ENCODE measurements around the gene AKAP6. TPM values are rescaled to one million over a fixed set of nuclear protein-coding genes. Genes with fewer than 3 reads are reported as not detected.
A peak's percentile ranks its signal among the peaks of the same experiment; 100 is the strongest.

AKAP6 gene
- total RNA-seq, 1 experiment from 2014 or later: 2.3 TPM

DNA sequence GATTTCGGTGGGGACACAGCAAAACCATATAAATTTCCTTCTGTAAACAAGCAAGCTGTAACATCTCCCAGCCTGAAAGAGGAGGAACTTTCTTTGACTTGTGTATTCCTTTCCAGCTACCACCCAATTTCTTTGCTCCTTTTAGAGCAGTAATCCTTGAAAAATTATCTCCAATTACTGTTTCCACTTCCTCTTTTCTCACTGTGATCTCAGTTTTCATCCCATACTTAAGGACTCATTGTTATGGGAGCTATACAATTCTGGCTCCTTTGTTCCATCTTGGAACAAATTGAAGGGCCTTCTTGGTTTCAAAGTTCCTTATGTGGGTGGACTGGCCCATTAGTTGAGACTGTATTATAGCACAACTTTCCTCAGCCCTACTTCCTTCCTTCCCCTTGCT lies 152.6 kb downstream of the AKAP6 start:
- H3K9ac ChIP-seq (ENCODE audit: low read length): no peak overlapping the region
- no peak for DNase-seq
- H3K4me2 ChIP-seq (ENCODE audit: low read depth, low read length, poor library complexity, severe bottlenecking): no peak overlapping the region
- H3K79me2 ChIP-seq (ENCODE audit: low read length): no peaks in the 10 kb centered on the region
- H3K27me3 ChIP-seq (ENCODE audit: low read length): no peaks in the 10 kb centered on the region
- H4K20me1 ChIP-seq (ENCODE audit: insufficient read depth, low read depth, low read length): no peaks in the 10 kb centered on the region
- H3K4me3 ChIP-seq (ENCODE audit: low read length): no peak overlapping the region
- no peaks in the 10 kb centered on the region for H3K9me3 ChIP-seq (ENCODE audit: low read length)
- no peaks in the 10 kb centered on the region for H3K9me2 ChIP-seq (replicated peaks; ENCODE audit: insufficient read depth, low read length)
- H3K27ac ChIP-seq (ENCODE audit: low read length): no peak overlapping the region
- H3K36me3 ChIP-seq (ENCODE audit: insufficient read depth, low read length): no peaks in the 10 kb centered on the region
- no peak overlapping the region for H2AFZ ChIP-seq (ENCODE audit: low read length)
- H3K4me1 ChIP-seq (ENCODE audit: low read length): no peaks in the 10 kb centered on the region

DNA sequence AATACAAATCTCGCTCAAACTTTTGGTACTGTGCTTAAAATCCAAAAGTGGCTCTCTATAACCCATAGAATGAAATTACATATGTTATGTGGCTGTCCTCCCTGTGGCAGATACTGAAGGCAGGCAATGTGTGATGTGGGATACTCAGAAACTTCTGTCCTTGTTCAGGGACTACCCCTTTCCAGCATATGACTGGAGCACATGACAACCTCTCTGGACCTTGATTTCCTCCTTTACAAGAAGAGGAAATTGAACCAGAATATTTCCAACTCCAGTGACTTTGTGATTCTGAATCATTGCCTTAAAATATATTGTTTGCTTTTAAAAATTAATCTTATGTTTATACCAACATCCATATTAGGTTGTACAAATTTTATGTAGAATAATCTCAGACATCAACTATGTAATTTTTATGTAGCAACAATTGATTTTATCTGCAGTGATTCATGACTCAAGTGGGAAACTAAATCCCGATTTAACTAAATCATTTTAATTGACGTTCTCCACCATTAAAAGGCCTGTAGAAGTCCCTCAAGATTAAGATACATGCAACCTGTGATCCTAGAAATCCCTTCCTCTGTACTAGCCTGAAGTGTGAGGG lies 162.4 kb downstream of the AKAP6 start:
- Histone ChIP-seq H4K20me1 (ENCODE audit: insufficient read depth, low read depth, low read length) (no peaks in the 10 kb centered on the region), H3K9me2 (replicated peaks; ENCODE audit: insufficient read depth, low read length) (no peaks in the 10 kb centered on the region), H3K4me1 (ENCODE audit: low read length) (no peaks in the 10 kb centered on the region), H2AFZ (ENCODE audit: low read length) (no peak overlapping the region), H3K4me2 (ENCODE audit: low read depth, low read length, poor library complexity, severe bottlenecking) (no peak overlapping the region), H3K9me3 (ENCODE audit: low read length) (no peaks in the 10 kb centered on the region), H3K36me3 (ENCODE audit: insufficient read depth, low read length) (no peaks in the 10 kb centered on the region), H3K4me3 (ENCODE audit: low read length) (no peak overlapping the region), H3K27me3 (ENCODE audit: low read length) (no peaks in the 10 kb centered on the region), H3K9ac (ENCODE audit: low read length) (no peak overlapping the region), H3K27ac (ENCODE audit: low read length) (no peak overlapping the region), H3K79me2 (ENCODE audit: low read length) (no peaks in the 10 kb centered on the region)
- no peak for DNase-seq

DNA sequence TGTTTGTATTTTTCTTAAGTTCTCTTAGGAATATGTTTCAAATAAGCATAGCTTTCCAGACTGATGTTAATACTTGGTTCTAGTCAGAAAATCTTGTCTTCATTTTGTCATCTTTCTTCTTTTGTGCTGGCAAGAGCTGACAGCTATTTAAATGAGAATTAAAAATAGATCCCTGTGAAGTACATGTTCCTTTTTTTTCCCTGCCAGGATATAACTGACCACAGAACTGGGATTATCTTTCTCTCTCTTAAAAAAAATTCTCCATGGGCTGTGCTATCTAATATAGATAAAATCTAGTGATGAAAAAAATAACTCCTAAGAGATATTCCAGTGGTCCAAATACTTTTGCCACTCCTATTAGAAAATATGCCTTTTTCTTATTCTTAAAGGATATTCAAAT lies 163.4 kb downstream of the AKAP6 start:
- no peak overlapping the region for H3K27ac ChIP-seq (ENCODE audit: low read length)
- no peaks in the 10 kb centered on the region for H4K20me1 ChIP-seq (ENCODE audit: insufficient read depth, low read depth, low read length)
- no peaks in the 10 kb centered on the region for H3K79me2 ChIP-seq (ENCODE audit: low read length)
- no peak for DNase-seq
- H3K9ac ChIP-seq (ENCODE audit: low read length): no peak overlapping the region
- no peaks in the 10 kb centered on the region for H3K4me1 ChIP-seq (ENCODE audit: low read length)
- no peaks in the 10 kb centered on the region for H3K27me3 ChIP-seq (ENCODE audit: low read length)
- H3K4me2 ChIP-seq (ENCODE audit: low read depth, low read length, poor library complexity, severe bottlenecking): no peak overlapping the region
- H3K9me3 ChIP-seq (ENCODE audit: low read length): no peaks in the 10 kb centered on the region
- no peak overlapping the region for H3K4me3 ChIP-seq (ENCODE audit: low read length)
- no peaks in the 10 kb centered on the region for H3K36me3 ChIP-seq (ENCODE audit: insufficient read depth, low read length)
- no peaks in the 10 kb centered on the region for H3K9me2 ChIP-seq (replicated peaks; ENCODE audit: insufficient read depth, low read length)
- no peak overlapping the region for H2AFZ ChIP-seq (ENCODE audit: low read length)

DNA sequence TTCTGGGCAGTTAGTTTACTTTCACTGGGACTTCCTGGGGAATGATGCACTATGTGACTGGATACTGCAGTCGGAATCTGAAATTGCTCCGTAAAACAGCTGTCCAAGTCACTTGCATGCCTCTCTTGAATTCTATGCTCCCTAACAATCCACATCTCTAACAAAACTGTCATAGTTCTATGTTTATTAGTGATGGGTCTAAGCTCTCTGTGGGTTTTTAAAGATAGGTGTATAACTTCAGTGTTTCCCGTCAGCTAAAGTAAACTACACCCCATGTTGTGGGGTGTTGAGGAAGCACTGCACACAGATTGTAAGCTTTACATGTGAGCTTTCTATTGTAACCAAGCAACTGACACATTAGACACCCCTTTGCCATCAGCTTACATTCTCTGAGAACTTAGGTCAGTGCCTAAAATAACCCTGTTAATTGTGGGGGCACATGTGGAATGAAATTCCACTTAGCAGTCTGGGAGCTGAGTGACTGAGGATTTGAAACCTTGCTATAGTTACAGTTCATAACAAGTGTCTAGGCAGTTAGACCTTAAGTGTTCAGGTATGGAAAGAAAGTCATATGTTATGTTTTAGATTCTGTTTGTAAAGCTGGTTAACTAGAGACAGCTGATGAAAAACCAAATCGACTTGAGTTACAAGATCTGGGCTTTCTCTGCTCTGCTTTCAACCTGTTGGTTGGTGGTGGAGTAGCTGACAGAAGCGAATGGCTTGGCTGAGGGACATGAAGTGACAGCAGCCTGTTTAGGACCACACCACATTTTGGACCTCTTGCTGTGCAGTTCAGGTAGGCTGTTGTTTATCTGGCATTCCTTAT lies 165.7 kb downstream of the AKAP6 start:
- H3K9me2 ChIP-seq (replicated peaks; ENCODE audit: insufficient read depth, low read length): no peaks in the 10 kb centered on the region
- H3K27me3 ChIP-seq (ENCODE audit: low read length): no peaks in the 10 kb centered on the region
- no peaks in the 10 kb centered on the region for H3K4me1 ChIP-seq (ENCODE audit: low read length)

DNA sequence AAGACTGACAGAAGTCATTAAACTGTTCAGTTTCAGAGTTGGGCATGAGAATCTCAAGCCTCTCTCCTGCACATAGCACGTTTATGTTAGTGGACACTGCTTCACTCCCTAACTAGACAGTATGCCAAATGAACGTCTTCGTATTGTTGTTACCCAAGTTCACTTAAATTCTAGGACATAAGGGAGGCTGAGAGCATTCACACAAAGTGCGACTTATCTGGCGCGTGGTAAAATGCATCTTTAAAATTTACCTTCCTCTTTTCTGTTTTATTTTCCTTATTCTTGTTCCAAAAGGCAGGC lies 166.3 kb downstream of the AKAP6 start:
- no peak overlapping the region for H3K27ac ChIP-seq (ENCODE audit: low read length)
- no peak overlapping the region for H2AFZ ChIP-seq (ENCODE audit: low read length)
- no peaks in the 10 kb centered on the region for H3K9me3 ChIP-seq (ENCODE audit: low read length)
- no peak overlapping the region for H3K4me2 ChIP-seq (ENCODE audit: low read depth, low read length, poor library complexity, severe bottlenecking)
- H4K20me1 ChIP-seq (ENCODE audit: insufficient read depth, low read depth, low read length): no peaks in the 10 kb centered on the region
- H3K9me2 ChIP-seq (replicated peaks; ENCODE audit: insufficient read depth, low read length): no peaks in the 10 kb centered on the region
- no peaks in the 10 kb centered on the region for H3K27me3 ChIP-seq (ENCODE audit: low read length)
- H3K36me3 ChIP-seq (ENCODE audit: insufficient read depth, low read length): no peaks in the 10 kb centered on the region
- no peak for DNase-seq
- H3K79me2 ChIP-seq (ENCODE audit: low read length): no peaks in the 10 kb centered on the region
- no peaks in the 10 kb centered on the region for H3K4me1 ChIP-seq (ENCODE audit: low read length)
- no peak overlapping the region for H3K4me3 ChIP-seq (ENCODE audit: low read length)
- H3K9ac ChIP-seq (ENCODE audit: low read length): no peak overlapping the region

More for the DNA sequence above, 165.7 kb downstream of the AKAP6 start:
- Histone ChIP-seq H2AFZ (ENCODE audit: low read length) (no peak overlapping the region), H3K4me2 (ENCODE audit: low read depth, low read length, poor library complexity, severe bottlenecking) (no peak overlapping the region), H3K9ac (ENCODE audit: low read length) (no peak overlapping the region), H3K9me3 (ENCODE audit: low read length) (no peaks in the 10 kb centered on the region), H3K27ac (ENCODE audit: low read length) (no peak overlapping the region), H3K36me3 (ENCODE audit: insufficient read depth, low read length) (no peaks in the 10 kb centered on the region), H4K20me1 (ENCODE audit: insufficient read depth, low read depth, low read length) (no peaks in the 10 kb centered on the region), H3K4me3 (ENCODE audit: low read length) (no peak overlapping the region), H3K79me2 (ENCODE audit: low read length) (no peaks in the 10 kb centered on the region)
- DNase-seq: no peak

DNA sequence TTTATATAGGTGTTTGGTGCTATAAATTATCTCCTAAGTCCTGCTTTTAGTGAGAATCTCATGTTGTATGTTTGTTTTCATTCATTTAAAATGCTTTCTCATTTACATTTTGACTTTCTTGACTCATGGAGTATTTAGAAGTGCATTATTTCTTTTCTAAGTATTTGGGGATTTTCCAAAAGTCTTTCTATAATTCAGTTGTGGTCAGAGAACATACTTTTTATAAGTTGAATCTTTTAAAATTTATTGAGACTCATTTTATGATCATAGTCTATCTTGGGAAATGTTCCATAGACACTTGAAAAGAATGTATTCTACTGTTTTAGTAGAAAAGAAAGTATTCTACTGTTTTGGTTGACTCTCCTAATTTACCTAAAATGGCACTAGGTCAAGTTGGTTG lies 168.2 kb downstream of the AKAP6 start:
- Histone ChIP-seq H3K36me3 (ENCODE audit: insufficient read depth, low read length) (no peaks in the 10 kb centered on the region), H2AFZ (ENCODE audit: low read length) (no peak overlapping the region), H3K4me1 (ENCODE audit: low read length) (no peaks in the 10 kb centered on the region), H3K9me3 (ENCODE audit: low read length) (no peaks in the 10 kb centered on the region), H3K79me2 (ENCODE audit: low read length) (no peaks in the 10 kb centered on the region), H3K9me2 (replicated peaks; ENCODE audit: insufficient read depth, low read length) (no peaks in the 10 kb centered on the region), H3K4me2 (ENCODE audit: low read depth, low read length, poor library complexity, severe bottlenecking) (no peak overlapping the region), H3K9ac (ENCODE audit: low read length) (no peak overlapping the region), H4K20me1 (ENCODE audit: insufficient read depth, low read depth, low read length) (no peaks in the 10 kb centered on the region), H3K27ac (ENCODE audit: low read length) (no peak overlapping the region), H3K4me3 (ENCODE audit: low read length) (no peak overlapping the region), H3K27me3 (ENCODE audit: low read length) (no peaks in the 10 kb centered on the region)
- DNase-seq: no peak

DNA sequence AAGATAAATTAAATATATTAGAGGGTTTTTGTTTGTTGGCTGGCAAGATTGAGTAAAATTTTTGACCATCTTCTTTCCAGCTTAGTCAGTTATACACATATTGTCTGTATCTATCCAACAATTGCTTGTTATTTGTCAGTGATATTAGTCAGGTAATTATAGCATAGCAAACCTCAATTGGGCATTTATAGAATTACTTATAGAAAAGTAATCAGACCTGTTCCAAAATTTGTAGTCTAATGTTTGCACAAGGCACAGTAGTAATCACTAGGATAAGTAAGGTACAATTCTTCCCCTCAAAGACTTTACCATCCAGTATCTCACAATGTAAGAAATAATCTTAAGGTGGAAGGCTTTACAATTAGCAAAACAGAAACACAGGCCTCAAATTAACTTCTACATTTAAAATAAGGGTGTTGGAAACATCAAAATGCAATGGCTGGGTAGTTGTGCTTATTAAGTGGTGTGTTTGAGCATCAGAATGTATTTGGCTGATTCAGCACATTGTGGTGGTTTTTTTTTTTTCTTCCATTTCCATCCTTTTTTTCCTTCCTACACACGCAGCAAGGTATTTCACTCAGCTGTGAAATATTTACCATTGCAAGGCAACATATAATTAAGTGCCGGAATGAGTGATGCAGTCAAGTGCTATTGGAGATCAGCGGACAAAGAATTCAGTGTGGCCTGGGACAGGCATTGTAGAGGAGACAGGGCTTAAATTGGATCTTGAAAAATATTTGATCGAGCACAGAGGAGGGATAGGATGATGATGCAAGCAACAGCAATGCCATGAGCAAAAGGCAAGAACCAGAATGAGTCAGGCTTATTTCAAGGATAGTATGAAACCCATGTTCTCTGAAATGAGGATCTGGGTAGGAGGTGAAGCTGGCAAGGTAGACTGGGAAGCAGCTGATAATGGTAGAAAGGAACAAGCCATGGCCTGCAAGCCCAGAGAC lies 178.2 kb downstream of the AKAP6 start:
- Histone ChIP-seq H3K4me1 (ENCODE audit: low read length) (no peaks in the 10 kb centered on the region), H3K79me2 (ENCODE audit: low read length) (no peaks in the 10 kb centered on the region), H3K27me3 (ENCODE audit: low read length) (no peaks in the 10 kb centered on the region), H3K27ac (ENCODE audit: low read length) (no peak overlapping the region), H3K4me2 (ENCODE audit: low read depth, low read length, poor library complexity, severe bottlenecking) (no peak overlapping the region), H2AFZ (ENCODE audit: low read length) (no peak overlapping the region), H3K36me3 (ENCODE audit: insufficient read depth, low read length) (no peaks in the 10 kb centered on the region), H3K9me2 (replicated peaks; ENCODE audit: insufficient read depth, low read length) (no peaks in the 10 kb centered on the region), H3K9me3 (ENCODE audit: low read length) (no peaks in the 10 kb centered on the region), H3K9ac (ENCODE audit: low read length) (no peak overlapping the region), H4K20me1 (ENCODE audit: insufficient read depth, low read depth, low read length) (no peaks in the 10 kb centered on the region), H3K4me3 (ENCODE audit: low read length) (no peak overlapping the region)
- no peak for DNase-seq

DNA sequence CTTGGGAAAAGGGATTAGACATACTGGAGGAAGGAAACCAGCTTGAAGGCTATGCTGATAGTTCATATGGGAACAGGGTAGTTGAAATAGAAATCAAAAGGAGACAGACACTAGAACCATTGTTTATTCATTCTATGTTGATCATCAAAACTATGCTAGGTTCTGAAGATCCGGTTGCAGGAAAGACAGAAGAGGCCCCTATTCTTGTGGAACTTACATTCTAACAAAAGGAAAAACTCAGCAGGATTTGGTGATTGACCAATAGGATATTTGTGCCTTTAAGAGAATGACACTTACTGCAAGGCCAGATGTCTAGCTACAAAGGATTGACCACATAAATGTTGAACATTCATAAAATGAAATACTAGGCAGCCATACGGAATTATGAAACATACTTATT lies 179.2 kb downstream of the AKAP6 start:
- Histone ChIP-seq H4K20me1 (ENCODE audit: insufficient read depth, low read depth, low read length) (no peaks in the 10 kb centered on the region), H3K4me2 (ENCODE audit: low read depth, low read length, poor library complexity, severe bottlenecking) (no peak overlapping the region), H3K9me2 (replicated peaks; ENCODE audit: insufficient read depth, low read length) (no peaks in the 10 kb centered on the region), H3K4me3 (ENCODE audit: low read length) (no peak overlapping the region), H3K79me2 (ENCODE audit: low read length) (no peaks in the 10 kb centered on the region), H3K36me3 (ENCODE audit: insufficient read depth, low read length) (no peaks in the 10 kb centered on the region), H3K9ac (ENCODE audit: low read length) (no peak overlapping the region), H2AFZ (ENCODE audit: low read length) (no peak overlapping the region), H3K4me1 (ENCODE audit: low read length) (no peaks in the 10 kb centered on the region), H3K27ac (ENCODE audit: low read length) (no peak overlapping the region), H3K27me3 (ENCODE audit: low read length) (no peaks in the 10 kb centered on the region), H3K9me3 (ENCODE audit: low read length) (no peaks in the 10 kb centered on the region)
- DNase-seq: peak; percentile 1

All from Karpas-422 (cell line).